Endometrial microvascular endothelial cells (primary cell): ENCODE results near the gene MAGI3. TPM values are rescaled to one million over a fixed set of nuclear protein-coding genes. Genes with fewer than 3 reads are reported as not detected.
"Not testable (repeated sequence)": the region's sequence is repeated elsewhere in the genome, so short reads cannot be mapped to it uniquely, and the experiment has no call there.

Experiments
- in situ Hi-C: cut with HindIII; loops from 2 replicates; pipeline ENCODE4 v1.10.0; 2017; ENCODE audit warnings: low sequenced_read_pairs, low pct_unique_long_range_greater_than_20kb; ENCODE audit errors: inconsistent ontology term
- total RNA-seq: library from RNA; depleted of rRNA; stranded (reverse); fragments of >200 nt; gene quantifications from one replicate; pipeline ENCODE4 v1.2.3, GENCODE V29; 2015; ENCODE audit errors: inconsistent ontology term

Gene MAGI3
- total RNA-seq, 1 donor from 2014 or later: 8.5 TPM

DNA sequence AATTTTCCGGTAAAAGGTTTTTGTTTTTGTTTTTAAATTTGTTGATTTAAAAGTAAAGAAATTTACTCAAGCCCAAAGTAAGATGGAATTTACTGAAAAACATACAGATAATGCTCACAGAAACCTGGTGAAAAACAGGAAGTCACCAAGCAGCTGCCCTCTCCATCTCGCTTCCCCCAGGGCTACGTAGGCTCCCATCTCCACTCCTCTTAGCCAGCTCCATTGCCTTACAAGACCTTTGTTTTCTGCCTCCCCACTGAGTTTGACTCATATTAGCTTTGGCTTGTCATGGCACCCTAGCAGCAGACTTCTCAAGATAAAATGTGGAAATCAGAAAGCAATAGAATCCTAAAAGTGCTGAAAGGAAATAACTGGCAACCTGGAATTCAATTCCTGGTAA is 311.1 kb downstream of the MAGI3 start:
- in situ Hi-C loops: no loop called here

DNA sequence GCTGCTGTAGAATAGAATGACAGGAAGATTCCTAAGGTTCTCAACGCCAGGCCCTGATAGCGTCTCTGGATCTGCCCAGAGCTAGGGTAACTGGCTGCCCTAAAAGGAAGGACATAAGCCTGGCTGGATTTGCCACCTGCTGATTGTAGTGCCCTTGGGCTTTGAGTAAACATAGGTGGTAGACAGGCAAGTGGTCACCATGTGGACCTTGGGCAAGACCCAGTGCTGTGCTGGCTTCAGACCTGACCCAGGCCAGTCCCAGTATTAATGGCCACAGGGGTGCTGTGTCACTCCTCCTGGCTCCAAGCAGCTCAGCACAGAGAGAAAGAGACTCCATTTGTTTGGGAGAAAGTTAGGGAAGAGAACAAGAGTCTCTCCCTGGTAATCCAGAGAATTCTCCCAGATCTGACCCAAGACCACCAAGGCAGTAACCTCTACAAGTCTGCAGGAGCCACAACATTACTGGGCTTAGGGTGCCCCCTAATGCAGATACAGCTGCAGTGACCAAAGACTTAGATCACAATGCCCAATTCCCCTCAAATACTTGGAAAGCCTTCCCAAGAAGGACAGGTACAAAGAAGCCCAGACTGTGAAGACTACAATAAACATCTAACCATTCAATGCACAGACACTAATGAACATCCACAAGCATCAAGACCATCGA is 324.4 kb downstream of the MAGI3 start:
- in situ Hi-C loops: no loop called here

DNA sequence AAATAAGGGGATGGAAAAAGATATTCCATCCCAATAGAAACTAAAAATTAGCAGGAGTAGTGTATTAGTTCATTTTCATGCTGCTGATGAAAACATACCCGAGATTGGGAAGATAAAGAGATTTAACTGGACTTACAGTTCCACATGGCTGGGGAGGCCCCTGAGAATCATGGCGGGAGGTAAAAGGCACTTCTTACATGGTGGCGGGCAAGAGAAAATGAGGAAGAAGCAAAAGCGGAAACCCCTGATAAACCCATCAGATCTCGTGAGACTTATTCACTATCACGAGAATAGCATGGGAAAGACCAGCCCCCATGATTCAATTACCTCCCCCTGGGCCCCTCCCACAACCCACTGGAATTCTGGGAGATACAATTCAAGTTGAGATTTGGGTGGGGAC is 327.2 kb downstream of the MAGI3 start:
- in situ Hi-C loops: not testable (repeated sequence)

DNA sequence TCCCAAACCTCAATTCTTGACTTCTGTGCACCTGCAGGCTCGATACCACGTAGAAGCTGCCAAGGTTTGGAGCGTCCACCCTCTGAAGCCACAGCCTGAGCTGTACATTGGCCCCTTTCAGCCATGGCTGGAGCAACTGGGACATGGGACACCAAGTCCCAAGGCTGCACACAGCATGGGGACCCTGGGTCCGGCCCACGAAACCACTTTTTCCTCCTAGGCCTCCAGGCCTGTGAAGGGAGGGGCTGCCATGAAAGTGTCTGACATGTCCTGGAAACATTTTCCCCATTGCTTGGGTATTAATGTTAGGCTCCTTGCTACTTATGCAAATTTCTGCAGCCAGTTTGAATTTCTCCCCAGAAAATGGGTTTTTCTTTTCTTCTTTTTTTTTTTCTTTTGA is 328.3 kb downstream of the MAGI3 start:
- in situ Hi-C loops: not testable (repeated sequence)

DNA sequence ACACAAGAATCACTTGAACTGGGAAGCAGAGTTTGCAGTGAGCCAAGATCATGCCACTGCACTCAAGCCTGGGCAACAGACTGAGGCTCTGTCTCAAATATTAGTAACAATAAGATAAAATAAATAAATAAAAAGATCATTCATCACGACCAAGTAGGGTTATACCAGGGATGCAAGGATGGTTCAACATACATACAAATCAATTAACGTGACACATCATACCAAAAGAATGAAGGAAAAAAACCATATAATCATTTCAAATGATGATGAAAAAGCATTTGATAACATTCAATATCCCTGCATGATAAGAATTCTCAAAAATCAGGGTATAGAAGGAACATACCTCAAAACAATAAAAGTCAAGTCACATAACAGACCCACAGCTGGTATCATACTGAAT is 330.7 kb downstream of the MAGI3 start:
- in situ Hi-C loops: no loop called here

DNA sequence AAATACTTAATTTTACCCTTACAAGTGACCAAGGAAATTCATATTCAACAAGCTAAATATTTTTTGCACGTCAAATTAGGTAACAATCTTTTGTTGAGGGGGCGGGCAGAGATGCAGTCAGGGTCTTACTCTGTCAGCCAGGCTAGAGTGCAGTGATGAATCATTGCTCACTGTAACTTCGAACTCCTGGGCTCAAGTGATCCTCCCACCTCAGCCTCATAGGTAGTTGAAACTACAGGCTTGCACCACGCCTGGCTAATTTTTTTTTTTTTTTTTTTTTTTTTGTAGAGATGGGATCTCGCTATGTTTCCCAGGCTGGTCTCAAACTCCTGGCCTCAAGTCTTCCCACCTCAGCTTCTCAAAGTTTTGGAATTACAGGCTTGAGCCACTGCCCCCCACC is 342.5 kb downstream of the MAGI3 start:
- in situ Hi-C loops: no loop called here

DNA sequence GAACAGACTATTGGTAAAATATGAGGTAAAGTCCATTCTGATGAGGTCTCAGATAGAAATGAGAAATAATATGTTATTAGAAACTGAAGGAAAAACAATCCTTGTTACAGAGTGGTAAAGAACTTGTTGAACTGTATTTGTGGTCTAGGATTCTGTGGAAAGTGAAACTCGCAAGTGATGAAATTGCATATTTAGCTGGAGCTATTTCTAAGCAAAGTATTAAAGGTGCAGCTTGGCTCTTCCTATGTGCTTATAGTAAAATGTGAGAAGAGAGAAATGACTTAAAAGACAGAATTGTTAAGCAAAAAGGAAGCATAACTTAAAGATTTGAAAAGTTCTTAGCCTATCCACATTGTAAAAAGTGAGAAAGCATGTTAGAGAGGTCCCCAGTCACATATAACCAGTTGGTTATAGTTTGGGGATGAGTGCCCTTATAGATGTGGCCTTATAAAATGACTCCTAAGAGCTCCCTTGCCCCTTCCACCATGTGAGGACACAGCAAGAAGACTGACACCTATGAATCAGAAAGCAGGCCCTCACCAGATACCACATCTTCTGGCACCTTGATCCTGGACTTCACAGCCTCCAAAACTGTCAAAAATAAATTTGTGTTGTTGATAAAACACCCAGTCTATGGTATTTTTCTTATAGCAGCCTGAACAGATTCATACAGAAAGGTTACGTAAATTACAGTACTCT is 344.2 kb downstream of the MAGI3 start:
- in situ Hi-C loops: no loop called here
